GM18520 (cell line): Measurements from ENCODE around the gene DHRSX.
"Not testable (repeated sequence)": the region's sequence is repeated elsewhere in the genome, so short reads cannot be mapped to it uniquely, and the experiment has no call there.

Experiments
- ATAC-seq: cut with Tn5 transposase; IDR thresholded peaks from one replicate; pipeline ENCODE4 v1.9.1; 2021; ENCODE audit not compliant: unreplicated experiment

DHRSX gene

GRCh38 chrX:2460821-2461710, 39.7 kb downstream of the DHRSX start:
- not testable (repeated sequence) for ATAC-seq

DNA sequence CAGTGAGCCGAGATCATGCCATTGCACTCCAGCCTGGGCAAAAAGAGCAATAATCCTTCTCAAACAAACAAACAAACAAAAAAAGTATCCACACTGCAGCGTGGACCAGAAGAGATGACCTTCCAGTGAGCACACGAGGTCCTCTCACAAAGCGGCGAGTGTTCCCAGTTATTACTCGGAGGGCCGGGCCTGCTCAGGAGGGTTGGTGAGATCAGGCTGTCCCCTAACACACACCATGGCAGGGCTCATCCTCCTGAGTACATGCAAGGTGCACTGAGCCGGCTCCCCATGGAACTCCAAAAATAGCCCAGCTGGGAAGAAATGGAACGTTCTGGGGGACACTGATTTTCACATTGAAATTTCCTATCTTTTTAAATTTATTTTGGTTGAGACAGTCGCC, 40.7 kb downstream of the DHRSX start:
- not testable (repeated sequence) for ATAC-seq

DNA sequence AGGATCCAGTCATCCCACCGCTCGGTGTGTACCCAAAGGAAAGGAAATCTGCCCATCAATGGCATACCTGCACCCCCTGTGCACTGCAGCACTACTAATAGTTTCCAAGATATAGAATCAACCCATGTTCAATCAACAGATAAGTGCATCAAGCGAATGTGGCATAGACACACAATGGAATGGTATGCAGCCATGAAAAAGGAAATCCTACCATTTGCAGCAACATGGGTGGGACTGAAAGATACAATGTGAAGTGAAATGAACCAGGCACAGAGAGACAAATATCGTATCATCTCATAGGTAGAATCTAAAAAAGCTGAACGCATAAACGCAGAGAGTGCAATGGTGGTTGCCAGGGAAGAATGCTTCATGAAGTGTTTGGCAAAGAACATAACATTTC, 42.5 kb downstream of the DHRSX start:
- no peak for ATAC-seq

- no peak for ATAC-seq
Observed at GRCh38 chrX:2457289-2458133, 43.3 kb downstream of the DHRSX start.

DNA sequence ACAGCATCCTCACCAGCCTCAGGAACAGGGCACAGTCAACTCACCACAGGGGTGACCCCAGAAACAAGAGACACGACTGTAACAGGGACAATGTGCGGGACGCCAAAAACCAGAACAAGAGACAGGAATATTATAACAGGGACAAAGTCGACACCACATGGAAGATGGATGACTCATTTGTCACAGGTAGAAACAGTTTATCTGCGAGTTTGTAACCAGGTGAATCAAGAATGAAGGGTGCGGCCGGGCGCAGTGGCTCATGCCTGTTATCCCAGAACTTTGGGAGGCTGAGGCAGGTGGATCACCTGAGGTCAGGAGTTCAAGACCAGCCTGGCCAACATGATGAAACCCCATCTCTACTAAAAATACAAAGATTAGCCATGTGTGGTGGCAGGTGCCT, 44.7 kb downstream of the DHRSX start:
- not testable (repeated sequence) for ATAC-seq

- not testable (repeated sequence) for ATAC-seq
Observed at GRCh38 chrX:2454620-2455019, 46.2 kb downstream of the DHRSX start.

GRCh38 chrX:2452799-2453198, 48.0 kb downstream of the DHRSX start:
- no peak for ATAC-seq

GRCh38 chrX:2452317-2452784, 48.4 kb downstream of the DHRSX start:
- no peak for ATAC-seq

DNA sequence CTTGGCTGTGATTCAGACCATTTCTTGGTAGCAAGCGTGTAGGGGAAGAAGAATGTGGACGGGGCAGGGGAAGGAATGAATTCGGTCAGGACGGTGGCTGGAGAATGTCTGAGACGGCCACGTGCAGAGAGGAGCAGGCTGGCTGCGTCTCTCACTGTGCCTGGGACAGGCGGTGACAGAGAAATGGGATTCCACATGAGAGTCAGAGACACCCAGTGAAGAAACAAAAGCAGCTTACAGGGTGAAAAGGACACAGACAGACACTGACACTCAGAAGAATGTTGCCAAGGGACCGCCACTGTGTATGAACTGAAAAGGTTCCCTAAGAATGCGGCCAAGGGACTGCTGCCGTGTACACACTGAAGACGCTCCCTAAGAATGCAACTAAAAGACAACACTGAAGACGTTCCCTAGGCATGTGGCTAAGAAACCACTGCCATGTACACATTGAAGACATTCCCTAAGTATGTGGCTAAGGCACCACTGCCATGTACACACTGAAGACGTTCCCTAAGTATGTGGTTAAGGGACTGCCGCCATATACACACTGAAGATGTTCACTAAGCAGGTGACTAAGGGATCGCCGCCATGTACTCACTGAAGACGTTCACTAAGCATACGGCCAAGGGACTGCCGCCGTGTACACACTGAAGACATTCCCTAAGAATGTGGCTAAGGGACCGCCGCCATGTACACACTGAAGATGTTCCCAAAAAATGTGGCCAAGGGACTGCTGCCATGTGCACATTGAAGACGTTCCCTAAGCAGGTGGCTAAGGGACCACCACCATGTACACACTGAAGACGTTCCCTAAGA, 49.1 kb downstream of the DHRSX start:
- no peak for ATAC-seq

DNA sequence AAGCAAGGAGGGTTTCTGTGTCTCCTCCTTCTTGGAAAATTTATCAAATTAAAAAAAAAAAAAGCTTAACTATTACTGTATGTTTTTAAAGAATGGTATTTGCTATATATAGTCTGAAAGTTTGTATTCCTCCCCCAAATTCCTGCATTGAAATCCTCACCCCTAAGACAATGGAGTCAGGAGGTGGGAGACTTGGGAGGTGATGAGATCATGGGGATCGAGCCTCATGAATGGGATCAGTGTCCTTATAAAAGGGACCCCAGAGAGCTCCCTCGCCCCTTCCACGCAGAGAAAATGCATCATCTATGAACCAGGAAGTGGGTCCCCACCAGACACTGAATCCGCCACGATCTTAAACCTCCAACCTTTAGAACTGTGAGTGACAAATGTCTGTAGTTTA, 50.1 kb downstream of the DHRSX start:
- ATAC-seq: no peak

DNA sequence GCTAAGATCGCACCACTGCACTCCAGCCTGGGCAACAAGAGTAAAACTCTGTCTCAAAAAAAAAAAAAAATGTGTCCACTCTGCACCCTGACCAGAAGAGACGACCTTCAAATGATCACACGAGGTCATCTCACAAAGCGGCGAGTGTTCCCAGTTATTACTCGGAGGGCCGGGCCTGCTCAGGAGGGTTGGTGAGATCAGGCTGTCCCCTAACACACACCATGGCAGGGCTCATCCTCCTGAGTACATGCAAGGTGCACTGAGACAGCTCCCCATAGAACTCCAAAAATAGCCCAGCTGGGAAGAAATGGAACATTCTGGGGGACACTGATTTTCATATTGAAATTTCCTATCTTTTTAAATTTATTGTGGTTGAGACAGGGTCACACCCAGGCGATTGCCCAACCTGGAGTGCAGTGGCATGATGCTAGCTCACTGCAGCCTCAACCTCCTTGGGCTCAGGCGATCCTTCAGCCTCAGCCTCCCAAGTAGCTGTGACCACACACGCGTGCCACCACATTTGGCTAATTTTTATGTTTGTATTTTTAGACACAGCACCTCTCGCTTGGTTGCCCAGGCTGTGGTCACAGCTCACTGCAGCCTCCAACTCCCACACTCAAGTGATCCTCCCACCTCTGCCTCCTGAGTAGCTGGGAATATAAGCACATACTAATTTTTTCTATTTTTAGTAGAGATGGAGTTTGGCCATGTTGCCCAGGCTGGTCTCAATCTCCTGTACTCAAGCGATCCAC, 51.5 kb downstream of the DHRSX start:
- ATAC-seq: no peak

DNA sequence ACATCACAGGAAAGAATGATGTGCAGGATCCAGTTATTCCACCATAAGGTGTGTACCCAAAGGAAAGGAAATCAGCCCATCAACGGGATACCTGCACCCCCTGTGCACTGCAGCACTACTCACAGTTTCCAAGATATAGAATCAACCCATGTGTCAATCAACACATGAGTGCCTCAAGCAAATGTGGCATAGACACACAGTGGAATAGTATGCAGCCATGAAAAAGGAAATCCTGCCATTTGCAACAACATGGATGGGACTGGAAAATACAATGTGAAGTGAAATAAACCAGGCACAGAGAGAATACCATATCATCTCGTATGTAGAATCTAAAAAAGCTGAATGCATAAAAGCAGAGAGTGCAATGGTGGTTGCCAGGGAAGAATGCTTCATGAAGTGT, 53.3 kb downstream of the DHRSX start:
- ATAC-seq: no peak

DNA sequence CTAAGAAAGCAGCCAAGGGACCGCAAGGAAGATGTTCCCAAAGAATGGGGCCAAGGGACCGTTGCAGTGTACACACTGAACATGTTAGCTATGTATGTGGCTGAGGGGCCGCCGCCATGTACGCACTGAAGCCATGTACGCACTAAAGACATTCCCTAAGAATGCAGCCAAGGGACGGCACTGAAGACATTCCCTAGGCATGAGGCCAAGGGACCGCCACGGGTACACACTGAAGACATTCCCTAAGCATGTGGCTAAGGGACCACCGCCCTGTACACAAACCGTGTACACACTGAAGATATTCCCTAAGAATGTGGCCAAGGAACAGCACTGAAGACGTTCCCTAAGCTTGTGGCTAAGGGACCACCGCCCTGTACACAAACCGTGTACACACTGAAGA, 54.0 kb downstream of the DHRSX start:
- ATAC-seq: no peak

DNA sequence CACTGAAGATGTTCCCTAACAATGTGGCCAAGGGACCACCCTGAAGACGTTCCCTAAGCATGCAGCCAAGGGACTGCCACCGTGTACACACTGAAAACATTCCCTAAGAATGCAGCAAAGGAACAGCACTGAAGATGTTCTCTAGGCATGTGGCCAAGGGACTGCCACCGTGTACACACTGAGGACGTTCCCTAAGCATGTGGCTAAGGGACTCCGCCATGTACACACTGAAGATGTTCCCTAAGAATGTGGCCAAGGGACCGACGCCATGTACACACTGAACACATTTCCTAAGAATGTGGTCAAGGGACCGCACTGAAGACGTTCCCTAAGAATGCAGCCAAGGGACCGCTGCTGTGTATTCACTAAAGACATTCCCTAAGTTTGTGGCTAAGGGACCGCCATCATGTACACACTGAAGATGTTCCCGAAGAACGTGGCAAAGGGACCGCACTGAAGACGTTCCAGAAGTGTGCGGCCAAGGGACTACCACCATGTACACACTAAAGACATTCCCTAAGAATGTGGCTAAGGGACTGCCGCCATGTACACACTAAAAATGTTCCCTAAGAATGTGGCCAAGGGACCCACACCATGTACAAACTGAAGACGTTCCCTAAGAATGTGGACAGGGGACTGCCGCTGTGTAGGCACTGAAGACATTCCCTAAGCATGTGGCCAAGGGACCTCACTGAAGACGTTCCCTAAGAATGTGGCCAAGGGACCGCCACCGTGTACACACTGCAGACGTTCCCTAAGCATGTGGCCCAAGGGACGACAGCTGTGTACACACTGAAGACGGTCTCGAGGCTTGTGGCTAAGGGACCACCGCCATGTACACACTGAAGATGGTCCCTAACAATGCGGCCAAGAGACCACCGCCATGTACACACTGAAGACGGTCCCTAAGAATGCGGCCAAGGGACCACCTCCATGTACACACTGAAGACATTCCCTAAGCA, 54.8 kb downstream of the DHRSX start:
- ATAC-seq: no peak

DNA sequence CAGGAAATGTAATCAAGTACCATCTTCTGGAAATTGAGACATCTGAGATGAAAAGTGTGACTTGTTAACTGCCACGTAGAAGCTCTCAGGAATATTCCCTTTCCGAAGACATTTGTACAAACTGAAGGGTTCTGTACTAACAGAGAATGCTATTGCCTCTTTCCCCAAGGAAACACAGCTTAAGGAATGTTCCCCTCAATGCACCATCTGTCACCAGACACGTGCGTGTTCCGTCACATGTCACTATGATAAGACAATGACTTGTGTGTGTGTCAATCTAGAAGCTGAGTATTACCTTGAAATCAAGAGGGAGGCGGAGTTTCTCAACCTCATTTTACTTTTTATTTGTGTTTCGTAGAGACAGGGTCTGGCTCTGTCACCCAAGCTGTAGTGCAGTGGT, 58.1 kb downstream of the DHRSX start:
- no peak for ATAC-seq

DNA sequence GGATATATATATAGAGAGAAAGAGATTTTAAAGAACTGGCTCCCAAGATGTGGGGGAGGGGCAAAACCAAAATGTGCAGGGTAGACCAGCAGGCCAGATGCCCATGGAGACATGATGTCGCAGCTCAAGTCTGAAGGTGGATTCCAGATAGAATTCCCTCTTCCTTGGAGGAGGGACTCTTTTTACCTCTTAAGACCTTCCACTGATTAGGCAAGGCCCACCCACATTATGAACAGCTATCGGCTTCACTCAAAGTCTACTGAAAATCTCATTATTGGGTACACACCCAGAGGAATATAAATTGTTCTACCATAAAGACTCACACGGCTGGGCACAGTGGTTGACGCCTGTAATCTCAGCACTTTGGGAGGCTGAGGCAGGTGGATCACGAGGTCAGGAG, 59.3 kb downstream of the DHRSX start:
- no peak for ATAC-seq

GRCh38 chrX:2439613-2440012, 61.2 kb downstream of the DHRSX start:
- ATAC-seq: no peak

DNA sequence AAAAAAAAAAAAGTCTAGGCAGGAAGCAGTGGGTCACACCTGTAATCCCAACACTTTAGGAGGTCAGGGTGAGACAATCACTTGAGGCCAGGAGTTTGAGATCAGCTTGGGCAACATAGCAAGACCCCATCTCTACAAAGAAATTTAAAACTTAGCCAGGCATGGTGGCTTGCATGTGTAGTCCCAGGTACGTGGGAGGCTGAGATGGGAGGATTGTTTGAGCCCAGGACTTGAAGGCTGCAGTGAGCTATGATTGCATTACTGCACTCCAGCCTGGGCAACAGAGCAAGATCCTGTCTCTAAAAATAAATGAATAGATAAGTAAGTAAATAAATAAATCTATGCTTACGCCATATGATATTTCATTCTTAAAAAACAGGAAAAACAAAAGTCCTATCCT, 65.3 kb downstream of the DHRSX start:
- no peak for ATAC-seq
